ENCODE results near the gene RNF187.

GRCh38 chr1:228496494-228496893, 9.3 kb downstream of the RNF187 start:
- TF ChIP-seq EZH2 (IDR thresholded peaks at IDR 0.05; ENCODE audit: borderline replicate concordance, low read length), result no peak
- no peak for TF ChIP-seq CTCF (conservative IDR thresholded peaks at IDR 0.05 in 1 of 2, IDR thresholded peaks at IDR 0.05 in 1 of 2; ENCODE audit: extremely low read depth in 1 of 2, insufficient read depth in 1 of 2, low read depth in 1 of 2, low read length in 2 of 2)

Data from mammary epithelial cell (primary cell).